ENCODE results near the gene LTB4R. TPM values are rescaled to one million over a fixed set of nuclear protein-coding genes. Genes with fewer than 3 reads are reported as not detected.
A peak's percentile ranks its signal among the peaks of the same experiment; 100 is the strongest.

The LTB4R gene
- total RNA-seq, 1 donor from 2014 or later, result 5.3 TPM

GRCh38 chr14:24274101-24274543 lies 37.2 kb upstream of the LTB4R start:
- peaks cover 18% of the 10 kb centered on the region for H3K4me1 Mint-ChIP-seq
- H3K4me3 Mint-ChIP-seq, result peak overlapping the region; percentile 69
- no peaks in the 10 kb centered on the region for H3K36me3 Mint-ChIP-seq (ENCODE audit: low read depth)
- TF ChIP-seq CTCF (conservative IDR thresholded peaks at IDR 0.05), result no peak
- H3K27me3 Mint-ChIP-seq (ENCODE audit: low read depth), result no peaks in the 10 kb centered on the region
- DNase-seq (ENCODE audit: low read depth, low spot score), result no peak
- H3K27ac Mint-ChIP-seq (ENCODE audit: unreplicated experiment), result no peak overlapping the region
- no peaks in the 10 kb centered on the region for H3K9me3 Mint-ChIP-seq

DNA sequence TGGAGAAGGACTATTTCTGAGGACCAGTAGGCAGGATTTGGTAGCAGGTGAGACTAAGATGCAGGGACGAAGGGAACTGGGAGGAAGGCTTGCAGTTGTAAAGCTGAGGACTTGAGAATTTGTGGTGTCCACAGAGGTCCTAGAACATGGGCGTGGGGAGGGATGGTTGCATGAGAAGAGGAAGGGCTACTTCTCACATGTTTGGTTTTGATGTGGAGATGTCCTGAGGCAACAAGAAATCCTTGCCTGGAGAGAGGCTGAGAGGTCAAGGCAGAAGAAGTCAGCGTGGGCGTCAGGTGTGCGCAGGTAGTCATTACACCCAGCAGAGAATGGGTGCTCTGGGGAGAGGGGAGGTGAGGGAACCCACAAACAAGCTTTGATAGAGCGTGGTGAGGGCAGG lies 34.2 kb upstream of the LTB4R start:
- Mint-ChIP-seq H3K27me3 (ENCODE audit: low read depth) (no peaks in the 10 kb centered on the region), H3K27ac (ENCODE audit: unreplicated experiment) (no peak overlapping the region), H3K36me3 (ENCODE audit: low read depth) (no peaks in the 10 kb centered on the region), H3K4me3 (no peak overlapping the region), H3K4me1 (peaks cover 8% of the 10 kb centered on the region), H3K9me3 (no peaks in the 10 kb centered on the region)
- no peak for TF ChIP-seq CTCF (conservative IDR thresholded peaks at IDR 0.05)
- no peak for DNase-seq (ENCODE audit: low read depth, low spot score)

GRCh38 chr14:24277606-24278321 lies 33.5 kb upstream of the LTB4R start:
- no peak for TF ChIP-seq CTCF (conservative IDR thresholded peaks at IDR 0.05)
- no peak for DNase-seq (ENCODE audit: low read depth, low spot score)
- H3K4me1 Mint-ChIP-seq, result peaks cover under 1% of the 10 kb centered on the region
- no peak overlapping the region for H3K4me3 Mint-ChIP-seq
- no peaks in the 10 kb centered on the region for H3K27me3 Mint-ChIP-seq (ENCODE audit: low read depth)
- H3K9me3 Mint-ChIP-seq, result no peaks in the 10 kb centered on the region
- H3K36me3 Mint-ChIP-seq (ENCODE audit: low read depth), result no peaks in the 10 kb centered on the region
- no peak overlapping the region for H3K27ac Mint-ChIP-seq (ENCODE audit: unreplicated experiment)

DNA sequence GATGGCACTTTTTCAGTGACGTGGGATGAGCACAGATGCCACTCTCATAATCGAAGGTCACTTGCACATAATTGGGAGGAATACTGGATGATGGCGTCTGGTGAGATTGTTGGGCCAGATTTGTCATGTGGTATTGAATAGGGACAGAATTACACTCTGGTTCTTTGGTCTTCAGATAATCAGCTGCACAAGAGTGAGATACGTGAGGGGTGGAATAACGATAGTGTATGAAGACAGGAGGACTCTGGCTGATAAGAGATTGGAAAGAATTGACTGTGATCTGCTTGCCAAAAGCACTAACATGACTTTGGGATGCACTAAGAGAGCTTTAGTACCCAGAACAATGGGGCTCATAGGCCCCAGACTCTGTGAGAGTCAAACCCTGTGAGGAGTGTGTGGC lies 32.9 kb upstream of the LTB4R start:
- no peaks in the 10 kb centered on the region for H3K9me3 Mint-ChIP-seq
- peak overlapping the region; percentile 10 for H3K27ac Mint-ChIP-seq (ENCODE audit: unreplicated experiment)
- TF ChIP-seq CTCF (conservative IDR thresholded peaks at IDR 0.05), result no peak
- no peaks in the 10 kb centered on the region for H3K4me1 Mint-ChIP-seq
- H3K4me3 Mint-ChIP-seq, result no peak overlapping the region
- H3K36me3 Mint-ChIP-seq (ENCODE audit: low read depth), result no peaks in the 10 kb centered on the region
- DNase-seq (ENCODE audit: low read depth, low spot score), result no peak
- H3K27me3 Mint-ChIP-seq (ENCODE audit: low read depth), result no peaks in the 10 kb centered on the region

DNA sequence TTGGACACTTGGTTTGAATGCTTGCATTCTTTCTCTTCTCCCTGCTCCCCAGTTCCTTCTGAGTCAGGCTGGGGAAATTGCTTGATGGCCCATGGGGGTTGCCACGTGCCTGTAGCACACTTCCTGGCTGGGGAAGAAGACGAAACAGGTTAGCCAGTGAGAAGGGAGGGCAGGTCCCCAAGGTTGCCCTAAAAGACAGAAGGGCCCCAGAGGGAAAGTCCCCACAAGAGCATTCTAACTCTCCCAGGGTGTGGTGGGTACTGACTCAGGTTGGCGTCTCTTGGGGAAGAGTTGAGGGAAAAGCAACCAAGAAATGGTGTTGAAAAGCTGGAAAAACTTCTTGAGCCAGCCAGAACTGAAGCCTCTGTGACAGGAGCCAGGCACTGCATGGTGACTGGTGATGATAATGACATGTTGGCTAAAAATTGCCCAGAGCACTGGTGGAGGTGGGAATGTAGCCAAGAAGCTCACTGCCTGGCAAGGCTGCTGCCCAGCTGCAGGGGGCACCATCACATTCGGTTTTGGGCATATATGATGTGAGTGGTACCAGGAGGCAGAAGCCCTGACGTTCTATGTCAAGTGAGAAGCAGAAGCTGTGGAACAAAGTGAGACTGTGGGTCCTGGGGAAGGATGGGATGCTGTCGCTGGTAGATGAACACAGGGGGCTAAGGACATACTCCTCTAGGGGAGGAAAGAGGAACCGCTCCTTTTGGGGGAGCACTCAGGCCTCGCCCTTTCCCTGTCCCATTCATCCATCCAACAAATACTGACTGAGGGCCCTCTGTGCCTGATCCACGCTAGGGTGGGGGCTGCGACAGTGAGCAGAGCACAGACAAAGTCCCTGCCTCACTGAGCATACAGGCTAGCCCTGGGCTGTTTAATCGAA lies 31.8 kb upstream of the LTB4R start:
- no peak for TF ChIP-seq CTCF (conservative IDR thresholded peaks at IDR 0.05)
- H3K4me3 Mint-ChIP-seq, result no peak overlapping the region
- H3K27me3 Mint-ChIP-seq (ENCODE audit: low read depth), result no peaks in the 10 kb centered on the region
- no peaks in the 10 kb centered on the region for H3K4me1 Mint-ChIP-seq
- no peak overlapping the region for H3K27ac Mint-ChIP-seq (ENCODE audit: unreplicated experiment)
- no peaks in the 10 kb centered on the region for H3K9me3 Mint-ChIP-seq
- H3K36me3 Mint-ChIP-seq (ENCODE audit: low read depth), result no peaks in the 10 kb centered on the region
- no peak for DNase-seq (ENCODE audit: low read depth, low spot score)
